GM12874 (cell line): ENCODE results near the gene FBXO48.

Experiments
- TF ChIP-seq, protein P1 (sequence below): IDR thresholded peaks from 2 replicates; pipeline ENCODE4 v1.5.1; 2011; ENCODE audit warnings: low read depth, mild to moderate bottlenecking, control low read depth, low read length, moderate library complexity; ENCODE audit not compliant: insufficient read depth

Gene FBXO48

DNA sequence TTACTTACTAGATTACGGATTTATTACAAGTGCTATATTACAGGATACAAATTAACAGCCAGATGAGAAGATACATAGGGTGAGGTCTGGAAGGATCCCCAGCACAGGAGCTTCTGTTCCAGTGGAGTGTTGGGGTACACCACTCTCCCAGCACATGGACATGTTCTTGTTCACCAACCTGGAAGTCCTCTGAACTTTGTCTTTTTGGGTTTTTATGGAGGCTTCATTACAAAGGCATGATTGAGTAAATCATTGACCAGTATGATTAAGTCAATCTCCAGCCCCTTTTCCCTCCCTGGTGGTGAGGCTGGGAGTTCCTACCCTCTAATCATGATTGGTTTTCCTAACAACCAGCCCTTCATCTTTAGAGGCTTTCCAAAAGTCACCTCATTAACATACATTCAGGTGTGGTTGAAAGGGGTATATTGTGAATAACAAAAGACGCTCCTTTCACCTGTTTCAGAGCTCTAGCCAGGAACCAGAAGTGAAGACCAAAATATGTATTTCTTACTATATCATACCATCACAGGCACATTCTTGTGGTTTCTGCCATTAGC, 38.6 kb upstream of the FBXO48 start:
- TF ChIP-seq, protein P1, sequence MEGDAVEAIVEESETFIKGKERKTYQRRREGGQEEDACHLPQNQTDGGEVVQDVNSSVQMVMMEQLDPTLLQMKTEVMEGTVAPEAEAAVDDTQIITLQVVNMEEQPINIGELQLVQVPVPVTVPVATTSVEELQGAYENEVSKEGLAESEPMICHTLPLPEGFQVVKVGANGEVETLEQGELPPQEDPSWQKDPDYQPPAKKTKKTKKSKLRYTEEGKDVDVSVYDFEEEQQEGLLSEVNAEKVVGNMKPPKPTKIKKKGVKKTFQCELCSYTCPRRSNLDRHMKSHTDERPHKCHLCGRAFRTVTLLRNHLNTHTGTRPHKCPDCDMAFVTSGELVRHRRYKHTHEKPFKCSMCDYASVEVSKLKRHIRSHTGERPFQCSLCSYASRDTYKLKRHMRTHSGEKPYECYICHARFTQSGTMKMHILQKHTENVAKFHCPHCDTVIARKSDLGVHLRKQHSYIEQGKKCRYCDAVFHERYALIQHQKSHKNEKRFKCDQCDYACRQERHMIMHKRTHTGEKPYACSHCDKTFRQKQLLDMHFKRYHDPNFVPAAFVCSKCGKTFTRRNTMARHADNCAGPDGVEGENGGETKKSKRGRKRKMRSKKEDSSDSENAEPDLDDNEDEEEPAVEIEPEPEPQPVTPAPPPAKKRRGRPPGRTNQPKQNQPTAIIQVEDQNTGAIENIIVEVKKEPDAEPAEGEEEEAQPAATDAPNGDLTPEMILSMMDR = no peak

DNA sequence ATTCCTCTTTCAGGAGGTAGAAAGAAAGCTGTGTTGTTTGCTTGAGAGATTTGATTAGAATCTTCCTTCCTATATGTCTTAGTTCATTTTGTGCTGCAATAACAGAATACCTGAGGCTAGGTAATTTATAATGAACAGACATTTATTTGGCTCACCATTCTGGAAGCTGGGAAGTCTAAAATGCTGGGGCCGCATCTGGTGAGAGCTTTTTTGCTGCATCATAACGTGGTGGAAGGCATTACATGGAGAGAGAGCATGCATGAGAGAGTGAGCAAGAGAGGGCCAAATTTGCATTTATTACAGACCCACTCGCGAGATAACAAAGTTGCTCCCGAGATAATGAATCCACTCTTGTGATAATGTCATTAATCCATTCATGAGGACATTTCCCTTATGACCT, 34.7 kb upstream of the FBXO48 start:
- TF ChIP-seq, protein P1 = no peak

- TF ChIP-seq, protein P1 = no peak
These were observed 33.6 kb upstream of the FBXO48 start for GRCh38 chr2:68500649-68501048.

- TF ChIP-seq, protein P1 = no peak
These were observed 32.0 kb upstream of the FBXO48 start for GRCh38 chr2:68499133-68499532.

DNA sequence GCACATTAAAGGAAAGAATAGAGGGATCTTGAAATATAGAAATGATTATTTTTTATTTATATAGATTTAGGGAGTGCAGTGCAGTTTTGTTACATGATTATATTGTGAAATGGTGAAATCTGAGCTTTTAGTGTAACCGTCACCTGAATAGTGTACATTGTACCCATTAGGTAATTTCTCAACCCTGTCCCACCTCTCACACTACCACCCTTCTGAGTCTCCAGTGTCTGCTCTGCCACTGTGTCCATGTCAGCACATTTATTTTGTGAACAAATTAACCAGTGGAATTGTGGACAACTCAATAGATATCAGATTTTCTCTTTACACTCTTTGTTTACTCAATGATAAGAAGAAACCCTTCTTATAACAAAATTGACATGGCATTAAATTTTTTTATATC, 24.5 kb upstream of the FBXO48 start:
- TF ChIP-seq, protein P1 = no peak

GRCh38 chr2:68489282-68489681, 22.2 kb upstream of the FBXO48 start:
- TF ChIP-seq, protein P1 = no peak

- TF ChIP-seq, protein P1 = no peak
These were observed 20.8 kb upstream of the FBXO48 start for GRCh38 chr2:68487773-68488355.

DNA sequence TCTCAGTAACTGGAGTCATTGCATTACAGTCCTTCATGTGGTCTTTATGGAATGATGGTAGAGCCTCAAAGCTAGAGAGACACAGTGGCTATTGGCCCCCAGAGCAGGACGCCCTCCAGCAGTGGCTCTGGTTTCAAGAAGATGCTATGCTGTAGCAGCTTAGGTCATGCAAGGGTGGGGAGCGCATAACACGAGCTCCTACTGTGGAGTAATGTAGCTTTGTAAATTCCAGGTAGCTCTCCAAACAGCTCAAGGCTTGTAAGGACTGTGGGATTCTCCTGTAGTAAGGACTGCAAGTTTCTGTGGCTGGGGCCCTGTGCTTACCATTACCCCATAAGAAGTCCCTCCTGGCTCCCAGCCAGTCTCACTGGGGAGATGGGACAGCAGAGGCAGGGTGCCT, 15.9 kb upstream of the FBXO48 start:
- TF ChIP-seq, protein P1 = no peak
